Measurements from ENCODE around the gene SLC35G6.
"Not testable (repeated sequence)": the region's sequence is repeated elsewhere in the genome, so short reads cannot be mapped to it uniquely, and the experiment has no call there.

SLC35G6 gene

GRCh38 chr17:7479213-7480088 lies 1.8 kb upstream of the SLC35G6 start, which contains the start of gene ZBTB4:
Gene ZBTB4 (minus strand): TSS chr17:7479631. CDS start chr17:7466801, 12,830 bp downstream.
- TF ChIP-seq ZNF274 (IDR thresholded peaks at IDR 0.05; ENCODE audit: low read depth, low read length), result no peak
- H3K4me3 ChIP-seq (ENCODE audit: low read length), result peak within 1 kb of the TSS; percentile 85

GRCh38 chr17:7480089-7480384 lies 1.2 kb upstream of the SLC35G6 start:
- no peak for TF ChIP-seq ZNF274 (IDR thresholded peaks at IDR 0.05; ENCODE audit: low read depth, low read length)
- peak overlapping the region; percentile 71 for H3K4me3 ChIP-seq (ENCODE audit: low read length)

GRCh38 chr17:7481842-7482741 lies 846 bp downstream of the SLC35G6 start:
- not testable (repeated sequence) for H3K4me3 ChIP-seq (ENCODE audit: low read length)

- peak overlapping the region; percentile 86; the same call in 1 of the 2 replicates for H3K4me3 ChIP-seq (ENCODE audit: low read length)
Measured at GRCh38 chr17:7482742-7483088, 1.5 kb downstream of the SLC35G6 start.

GRCh38 chr17:7483255-7484066 lies 2.2 kb downstream of the SLC35G6 start:
- TF ChIP-seq ZNF274 (IDR thresholded peaks at IDR 0.05; ENCODE audit: low read depth, low read length), result no peak
- H3K4me3 ChIP-seq (ENCODE audit: low read length), result peak overlapping the region; percentile 86

GRCh38 chr17:7484067-7484918 lies 3.0 kb downstream of the SLC35G6 start, which contains the start of gene POLR2A:
Gene POLR2A (plus strand): TSS chr17:7484366.
- H3K4me3 ChIP-seq (ENCODE audit: low read length), result peak within 1 kb of the TSS; percentile 86
- no peak for TF ChIP-seq ZNF274 (IDR thresholded peaks at IDR 0.05; ENCODE audit: low read depth, low read length)

- peak overlapping the region; percentile 69 for H3K4me3 ChIP-seq (ENCODE audit: low read length)
- TF ChIP-seq ZNF274 (IDR thresholded peaks at IDR 0.05; ENCODE audit: low read depth, low read length), result no peak
Measured at GRCh38 chr17:7484919-7485377, 3.7 kb downstream of the SLC35G6 start.

GRCh38 chr17:7486181-7486580 lies 4.9 kb downstream of the SLC35G6 start:
- peak overlapping the region; percentile 69 for H3K4me3 ChIP-seq (ENCODE audit: low read length)
- no peak for TF ChIP-seq ZNF274 (IDR thresholded peaks at IDR 0.05; ENCODE audit: low read depth, low read length)

GRCh38 chr17:7490144-7490543 lies 8.9 kb downstream of the SLC35G6 start:
- TF ChIP-seq ZNF274 (IDR thresholded peaks at IDR 0.05; ENCODE audit: low read depth, low read length), result no peak
- no peak overlapping the region for H3K4me3 ChIP-seq (ENCODE audit: low read length)

GRCh38 chr17:7491583-7491982 lies 10.3 kb downstream of the SLC35G6 start:
- no peak overlapping the region for H3K4me3 ChIP-seq (ENCODE audit: low read length)
- TF ChIP-seq ZNF274 (IDR thresholded peaks at IDR 0.05; ENCODE audit: low read depth, low read length), result no peak

GRCh38 chr17:7493941-7494340 lies 12.7 kb downstream of the SLC35G6 start:
- H3K4me3 ChIP-seq (ENCODE audit: low read length), result no peak overlapping the region
- TF ChIP-seq ZNF274 (IDR thresholded peaks at IDR 0.05; ENCODE audit: low read depth, low read length), result no peak

- H3K4me3 ChIP-seq (ENCODE audit: low read length), result no peak overlapping the region
- TF ChIP-seq ZNF274 (IDR thresholded peaks at IDR 0.05; ENCODE audit: low read depth, low read length), result no peak
Measured at GRCh38 chr17:7495906-7496434, 14.7 kb downstream of the SLC35G6 start.
